Liver (tissue), 9 donors: ENCODE results near the gene CDK5R1. TPM values are rescaled to one million over a fixed set of nuclear protein-coding genes. Genes with fewer than 3 reads are reported as not detected.

Experiments
- DNase-seq: peaks from one replicate; pipeline ENCODE4 v3.0.0-alpha.2; 2017; ENCODE audit warnings: low spot score
- H3K27ac ChIP-seq, 2 donors: one replicate each; pipeline ENCODE4 v1.7.0; 2013; ENCODE audit warnings: inconsistent platforms in 2 of 2, low read length in 2 of 2, control low read depth in 1 of 2, low read depth in 1 of 2, mild to moderate bottlenecking in 1 of 2
- H3K27me3 ChIP-seq, 4 donors: one replicate each; pipeline versions ENCODE4 v1.6.1 to v1.7.0; 2013; ENCODE audit warnings: low read length in 3 of 4, inconsistent platforms in 1 of 4, mild to moderate bottlenecking in 1 of 4, moderate library complexity in 1 of 4; ENCODE audit not compliant: control insufficient read depth in 4 of 4, insufficient read depth in 4 of 4
- H3K36me3 ChIP-seq, 4 donors: one replicate each; pipeline versions ENCODE4 v1.6.1 to v1.7.0; 2013; ENCODE audit warnings: low read length in 3 of 4, mild to moderate bottlenecking in 3 of 4, low read depth in 1 of 4, moderate library complexity in 1 of 4; ENCODE audit not compliant: control insufficient read depth in 4 of 4, insufficient read depth in 3 of 4
- H3K4me1 ChIP-seq, 4 donors: one replicate each; pipeline versions ENCODE4 v1.6.1 to v1.7.0; 2013; ENCODE audit warnings: low read length in 3 of 4, mild to moderate bottlenecking in 3 of 4, moderate library complexity in 1 of 4; ENCODE audit not compliant: control insufficient read depth in 4 of 4, insufficient read depth in 4 of 4
- H3K4me3 ChIP-seq, 3 donors: one replicate each; pipeline versions ENCODE4 v1.6.1 to v1.7.0; 2013; ENCODE audit warnings: low read length in 3 of 3, control low read depth in 1 of 3, low read depth in 1 of 3, mild to moderate bottlenecking in 1 of 3
- H3K9ac ChIP-seq, 2 donors: one replicate each; pipeline ENCODE4 v1.7.0; 2013; ENCODE audit warnings: low read length in 2 of 2, mild to moderate bottlenecking in 2 of 2, moderate library complexity in 2 of 2, control low read depth in 1 of 2, low read depth in 1 of 2
- H3K9me3 ChIP-seq, 4 donors: one replicate each; pipeline versions ENCODE4 v1.6.1 to v1.7.0; 2013; ENCODE audit warnings: low read length in 3 of 4; ENCODE audit not compliant: control insufficient read depth in 4 of 4
- ATF3 ChIP-seq: IDR thresholded peaks from 2 replicates; pipeline ENCODE4 v1.6.1; 2016; ENCODE audit warnings: antibody characterized with exemption
- EGR1 ChIP-seq, 2 donors: IDR thresholded peaks; 2 replicates each; pipeline ENCODE4 v1.6.1; 2016 to 2018; ENCODE audit warnings: antibody characterized with exemption in 2 of 2, low read depth in 2 of 2
- FOXA1 ChIP-seq: IDR thresholded peaks from 2 replicates; pipeline ENCODE4 v1.6.1; 2016; ENCODE audit warnings: antibody characterized with exemption
- FOXA2 ChIP-seq: IDR thresholded peaks from 2 replicates; pipeline ENCODE4 v1.6.1; 2016; ENCODE audit warnings: antibody characterized with exemption
- GABPA ChIP-seq, 2 donors: IDR thresholded peaks in 1 of 2; conservative IDR thresholded peaks in 1 of 2; 2 replicates each; pipeline ENCODE4 v1.6.1; 2016; ENCODE audit warnings: antibody characterized with exemption in 2 of 2, mild to moderate bottlenecking in 1 of 2, moderate library complexity in 1 of 2
- HNF4G ChIP-seq: IDR thresholded peaks from 2 replicates; pipeline ENCODE4 v1.6.1; 2016; ENCODE audit warnings: antibody characterized with exemption
- JUND ChIP-seq, 2 donors: IDR thresholded peaks; 2 replicates each; pipeline ENCODE4 v1.6.1; 2016; ENCODE audit warnings: antibody characterized with exemption in 2 of 2
- MAX ChIP-seq: IDR thresholded peaks from 2 replicates; pipeline ENCODE4 v1.6.1; 2016; ENCODE audit warnings: antibody characterized with exemption
- NR2F2 ChIP-seq: IDR thresholded peaks from 2 replicates; pipeline ENCODE4 v1.6.1; 2016; ENCODE audit warnings: antibody characterized with exemption
- RXRA ChIP-seq, 2 donors: IDR thresholded peaks; 2 replicates each; pipeline ENCODE4 v1.6.1; 2017 to 2018; ENCODE audit warnings: antibody characterized with exemption in 2 of 2, mild to moderate bottlenecking in 1 of 2
- SP1 ChIP-seq: IDR thresholded peaks from 2 replicates; pipeline ENCODE4 v1.6.1; 2018; ENCODE audit warnings: antibody characterized with exemption, mild to moderate bottlenecking
- WGBS: extraction: QIAGEN DNeasy Blood & Tissue Kit; methylation state at CpG from one replicate; pipeline ENCODE4 v1.1.7; 2013; 5-methylcytosine and 5-hydroxymethylcytosine counted together
- polyA plus RNA-seq, 2 donors: library from polyadenylated mRNA; stranded (reverse) in 1 of 2; unstranded in 1 of 2; fragments of 200-250 nt in 1 of 2; fragments of >200 nt in 1 of 2; fragmentation: Nextera tagmentation in 1 of 2; extraction: Ambion mirVana in 1 of 2; gene quantifications; one replicate each; pipeline versions ENCODE4 v1.2.1 to v1.2.3, GENCODE V29; 2013 to 2015
- total RNA-seq, 2 donors: library from RNA; depleted of rRNA; stranded (reverse); fragments of >200 nt; gene quantifications; one replicate each; pipeline ENCODE4 v1.2.3, GENCODE V29; 2014
- TF ChIP-seq, protein P1 (sequence below): IDR thresholded peaks from 2 replicates; pipeline ENCODE4 v1.6.1; 2016; ENCODE audit warnings: antibody characterized with exemption, mild to moderate bottlenecking
- TF ChIP-seq, protein P2 (sequence below): fragments of 150-350 bp; IDR thresholded peaks from 2 replicates; pipeline ENCODE4 v1.5.1; 2017; ENCODE audit warnings: improper control_type of control experiment, low read depth, low read length; ENCODE audit not compliant: missing input control
- TF ChIP-seq, protein P3 (sequence below): IDR thresholded peaks from 2 replicates; pipeline ENCODE4 v1.6.1; 2016; ENCODE audit warnings: antibody characterized with exemption
- donor health status: healthy.
- donor health status: healthy.
- donor health status: healthy.
- donor health status: healthy.
- donor health status: healthy.

Gene CDK5R1
- total and polyA plus RNA-seq, 4 donors: 0.08 to 0.93 (median 0.64) TPM

DNA sequence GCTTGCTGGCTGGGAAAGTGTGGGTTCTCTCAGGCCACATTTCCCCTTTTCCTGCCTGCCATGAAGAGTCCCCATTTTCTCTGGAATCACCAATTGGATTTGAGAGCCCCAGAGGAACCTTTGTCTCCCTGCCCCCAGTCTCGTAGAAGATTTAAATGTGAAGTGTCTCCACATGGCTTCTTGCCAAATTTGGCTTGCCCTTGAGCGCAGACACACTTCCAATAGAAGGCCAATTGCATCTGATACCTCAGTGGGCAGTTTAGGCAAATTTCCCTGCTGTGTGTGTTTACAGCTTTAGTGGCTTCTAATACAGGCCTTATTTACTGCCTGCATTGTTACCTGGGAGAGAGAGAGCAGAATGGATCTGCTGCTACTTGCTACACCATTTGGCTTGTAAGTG lies 29.7 kb downstream of the CDK5R1 start:
- Histone ChIP-seq H3K9me3 (no peaks in the 10 kb centered on the region), H3K4me1 (peaks cover 2 to 15% (median 3%) of the 10 kb centered on the region in 4 donors), H3K36me3 (no peaks in the 10 kb centered on the region), H3K27ac (no peak overlapping the region), H3K4me3 (no peak overlapping the region), H3K27me3 (no peaks in the 10 kb centered on the region), H3K9ac (no peak overlapping the region)
- no peak for DNase-seq
- no peak for TF ChIP-seq SP1
- no peak for TF ChIP-seq ATF3
- WGBS: 65% methylated on average over 2 of the region's 2 CpGs

DNA sequence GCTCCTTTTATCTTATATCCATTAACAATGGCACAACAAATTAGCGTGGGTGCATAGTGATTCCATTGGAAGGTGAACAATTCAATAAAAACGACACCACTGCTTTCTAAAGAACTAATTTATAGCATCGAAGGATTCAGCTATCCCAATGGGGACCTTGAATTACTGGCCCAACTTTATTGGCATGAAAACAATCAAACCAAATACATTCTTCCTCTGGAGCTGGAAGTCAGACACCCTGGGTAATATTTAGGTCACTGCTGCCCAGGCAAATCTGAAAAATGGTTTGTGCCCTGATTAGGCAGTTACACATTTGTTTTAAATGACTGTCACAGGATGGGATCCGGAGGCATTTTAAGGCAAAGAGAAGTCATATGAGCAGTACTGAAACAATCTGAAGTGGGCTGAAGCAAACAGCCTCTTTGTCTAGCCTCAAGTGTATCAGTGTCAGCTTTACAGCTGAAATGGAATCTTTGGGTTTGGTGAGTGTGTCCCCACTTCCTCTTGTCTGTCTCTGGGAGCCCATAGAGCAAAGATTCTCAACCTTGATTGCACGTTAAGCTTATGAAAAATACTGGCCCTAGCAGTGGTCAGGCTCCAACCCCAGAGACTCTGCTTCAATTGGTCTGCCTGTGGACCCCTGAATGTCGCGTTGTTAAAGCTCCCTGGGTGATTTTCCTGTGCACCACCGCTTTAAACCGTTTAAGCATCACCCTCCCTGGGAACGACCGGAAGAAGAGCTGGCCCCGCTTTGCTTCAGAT lies 30.3 kb downstream of the CDK5R1 start:
- H3K4me3 ChIP-seq: no peak overlapping the region
- WGBS: 86% methylated on average over 12 of the region's 12 CpGs
- H3K27ac ChIP-seq: no peak overlapping the region
- no peak for DNase-seq
- no peaks in the 10 kb centered on the region for H3K36me3 ChIP-seq
- H3K27me3 ChIP-seq: no peaks in the 10 kb centered on the region
- H3K9me3 ChIP-seq: no peaks in the 10 kb centered on the region
- TF ChIP-seq, protein P1, sequence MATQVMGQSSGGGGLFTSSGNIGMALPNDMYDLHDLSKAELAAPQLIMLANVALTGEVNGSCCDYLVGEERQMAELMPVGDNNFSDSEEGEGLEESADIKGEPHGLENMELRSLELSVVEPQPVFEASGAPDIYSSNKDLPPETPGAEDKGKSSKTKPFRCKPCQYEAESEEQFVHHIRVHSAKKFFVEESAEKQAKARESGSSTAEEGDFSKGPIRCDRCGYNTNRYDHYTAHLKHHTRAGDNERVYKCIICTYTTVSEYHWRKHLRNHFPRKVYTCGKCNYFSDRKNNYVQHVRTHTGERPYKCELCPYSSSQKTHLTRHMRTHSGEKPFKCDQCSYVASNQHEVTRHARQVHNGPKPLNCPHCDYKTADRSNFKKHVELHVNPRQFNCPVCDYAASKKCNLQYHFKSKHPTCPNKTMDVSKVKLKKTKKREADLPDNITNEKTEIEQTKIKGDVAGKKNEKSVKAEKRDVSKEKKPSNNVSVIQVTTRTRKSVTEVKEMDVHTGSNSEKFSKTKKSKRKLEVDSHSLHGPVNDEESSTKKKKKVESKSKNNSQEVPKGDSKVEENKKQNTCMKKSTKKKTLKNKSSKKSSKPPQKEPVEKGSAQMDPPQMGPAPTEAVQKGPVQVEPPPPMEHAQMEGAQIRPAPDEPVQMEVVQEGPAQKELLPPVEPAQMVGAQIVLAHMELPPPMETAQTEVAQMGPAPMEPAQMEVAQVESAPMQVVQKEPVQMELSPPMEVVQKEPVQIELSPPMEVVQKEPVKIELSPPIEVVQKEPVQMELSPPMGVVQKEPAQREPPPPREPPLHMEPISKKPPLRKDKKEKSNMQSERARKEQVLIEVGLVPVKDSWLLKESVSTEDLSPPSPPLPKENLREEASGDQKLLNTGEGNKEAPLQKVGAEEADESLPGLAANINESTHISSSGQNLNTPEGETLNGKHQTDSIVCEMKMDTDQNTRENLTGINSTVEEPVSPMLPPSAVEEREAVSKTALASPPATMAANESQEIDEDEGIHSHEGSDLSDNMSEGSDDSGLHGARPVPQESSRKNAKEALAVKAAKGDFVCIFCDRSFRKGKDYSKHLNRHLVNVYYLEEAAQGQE: no peak
- no peak for TF ChIP-seq JUND (IDR thresholded peaks at IDR 0.05)
- no peak for TF ChIP-seq MAX
- TF ChIP-seq, protein P2, sequence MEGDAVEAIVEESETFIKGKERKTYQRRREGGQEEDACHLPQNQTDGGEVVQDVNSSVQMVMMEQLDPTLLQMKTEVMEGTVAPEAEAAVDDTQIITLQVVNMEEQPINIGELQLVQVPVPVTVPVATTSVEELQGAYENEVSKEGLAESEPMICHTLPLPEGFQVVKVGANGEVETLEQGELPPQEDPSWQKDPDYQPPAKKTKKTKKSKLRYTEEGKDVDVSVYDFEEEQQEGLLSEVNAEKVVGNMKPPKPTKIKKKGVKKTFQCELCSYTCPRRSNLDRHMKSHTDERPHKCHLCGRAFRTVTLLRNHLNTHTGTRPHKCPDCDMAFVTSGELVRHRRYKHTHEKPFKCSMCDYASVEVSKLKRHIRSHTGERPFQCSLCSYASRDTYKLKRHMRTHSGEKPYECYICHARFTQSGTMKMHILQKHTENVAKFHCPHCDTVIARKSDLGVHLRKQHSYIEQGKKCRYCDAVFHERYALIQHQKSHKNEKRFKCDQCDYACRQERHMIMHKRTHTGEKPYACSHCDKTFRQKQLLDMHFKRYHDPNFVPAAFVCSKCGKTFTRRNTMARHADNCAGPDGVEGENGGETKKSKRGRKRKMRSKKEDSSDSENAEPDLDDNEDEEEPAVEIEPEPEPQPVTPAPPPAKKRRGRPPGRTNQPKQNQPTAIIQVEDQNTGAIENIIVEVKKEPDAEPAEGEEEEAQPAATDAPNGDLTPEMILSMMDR: no peak
- no peak for TF ChIP-seq GABPA (IDR thresholded peaks at IDR 0.05 in 1 of 2, conservative IDR thresholded peaks at IDR 0.05 in 1 of 2)
- no peak for TF ChIP-seq FOXA2
- TF ChIP-seq HNF4G: no peak
- TF ChIP-seq, protein P3, sequence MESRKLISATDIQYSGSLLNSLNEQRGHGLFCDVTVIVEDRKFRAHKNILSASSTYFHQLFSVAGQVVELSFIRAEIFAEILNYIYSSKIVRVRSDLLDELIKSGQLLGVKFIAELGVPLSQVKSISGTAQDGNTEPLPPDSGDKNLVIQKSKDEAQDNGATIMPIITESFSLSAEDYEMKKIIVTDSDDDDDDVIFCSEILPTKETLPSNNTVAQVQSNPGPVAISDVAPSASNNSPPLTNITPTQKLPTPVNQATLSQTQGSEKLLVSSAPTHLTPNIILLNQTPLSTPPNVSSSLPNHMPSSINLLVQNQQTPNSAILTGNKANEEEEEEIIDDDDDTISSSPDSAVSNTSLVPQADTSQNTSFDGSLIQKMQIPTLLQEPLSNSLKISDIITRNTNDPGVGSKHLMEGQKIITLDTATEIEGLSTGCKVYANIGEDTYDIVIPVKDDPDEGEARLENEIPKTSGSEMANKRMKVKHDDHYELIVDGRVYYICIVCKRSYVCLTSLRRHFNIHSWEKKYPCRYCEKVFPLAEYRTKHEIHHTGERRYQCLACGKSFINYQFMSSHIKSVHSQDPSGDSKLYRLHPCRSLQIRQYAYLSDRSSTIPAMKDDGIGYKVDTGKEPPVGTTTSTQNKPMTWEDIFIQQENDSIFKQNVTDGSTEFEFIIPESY: no peak
- TF ChIP-seq RXRA (IDR thresholded peaks at IDR 0.05): no peak
- no peak for TF ChIP-seq EGR1 (IDR thresholded peaks at IDR 0.05; ENCODE audit: low read depth in 2 of 2)
- TF ChIP-seq NR2F2: no peak
- no peak for TF ChIP-seq SP1
- no peak for TF ChIP-seq ATF3
- no peak for TF ChIP-seq FOXA1
- no peak overlapping the region for H3K9ac ChIP-seq
- peaks cover 2 to 15% (median 3%) of the 10 kb centered on the region in 4 donors for H3K4me1 ChIP-seq
